Fibroblast of lung (primary cell): ENCODE results near the gene CYP11A1.

ENCODE experiments used
- CTCF ChIP-seq, 2 donors: IDR thresholded peaks in 1 of 2; conservative IDR thresholded peaks in 1 of 2; 1 replicate in 1 of 2; 2 replicates in 1 of 2; pipeline ENCODE4 v1.5.1; 2011 to 2012; ENCODE audit warnings: low read length in 2 of 2, control low read depth in 1 of 2, inconsistent platforms in 1 of 2, low read depth in 1 of 2, mild to moderate bottlenecking in 1 of 2
- EZH2 ChIP-seq: IDR thresholded peaks from 2 replicates; pipeline ENCODE4 v1.5.1; 2012; ENCODE audit warnings: low read length, control low read depth, mild to moderate bottlenecking; ENCODE audit errors: missing control alignments

- no peak for TF ChIP-seq CTCF (conservative IDR thresholded peaks at IDR 0.05 in 1 of 2, IDR thresholded peaks at IDR 0.05 in 1 of 2; ENCODE audit: low read depth in 1 of 2, low read length in 2 of 2)
- TF ChIP-seq EZH2 = no peak
These were observed 13.1 kb upstream of the CYP11A1 start for GRCh38 chr15:74380361-74381189.
